Measurements from ENCODE around the gene KAT2A.

KAT2A gene

DNA sequence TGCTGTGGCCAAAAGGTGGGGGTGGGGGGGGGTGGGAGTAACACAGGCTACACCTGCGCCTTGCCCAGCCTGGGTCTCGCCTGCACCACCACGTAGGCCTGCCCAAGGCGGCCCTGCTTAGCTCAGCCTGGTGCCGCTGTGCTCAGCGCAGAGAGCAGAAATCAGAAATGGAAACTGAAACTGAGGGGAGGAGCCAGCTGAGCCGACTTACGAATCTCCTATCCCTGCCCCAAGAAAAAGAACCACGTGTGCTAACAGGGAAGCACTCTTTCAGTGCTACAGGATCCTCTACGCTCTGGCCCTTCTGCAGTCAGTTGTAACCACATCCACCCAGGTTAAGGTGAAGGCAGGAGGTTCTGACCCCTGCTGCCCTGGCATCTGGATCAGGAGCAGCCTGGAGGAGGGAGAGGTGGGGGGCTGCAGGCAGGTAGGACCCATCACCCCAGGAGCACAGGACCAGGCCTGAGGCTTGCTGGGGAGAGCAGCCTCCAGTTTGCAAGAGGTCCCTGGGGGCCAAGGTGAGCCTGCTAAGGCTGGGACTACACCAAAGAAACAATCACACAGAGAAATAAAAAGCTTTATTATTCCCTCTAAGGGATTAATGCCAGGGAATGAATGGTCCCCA lies 8.5 kb downstream of the KAT2A start, which contains the start of gene DHX58:
DHX58 (minus strand) TSS at position 163 of the 625 bp plus-strand sequence. CDS start 822 bp downstream, outside the sequence.
- DNase-seq: peak; percentile 96 to 98

DNA sequence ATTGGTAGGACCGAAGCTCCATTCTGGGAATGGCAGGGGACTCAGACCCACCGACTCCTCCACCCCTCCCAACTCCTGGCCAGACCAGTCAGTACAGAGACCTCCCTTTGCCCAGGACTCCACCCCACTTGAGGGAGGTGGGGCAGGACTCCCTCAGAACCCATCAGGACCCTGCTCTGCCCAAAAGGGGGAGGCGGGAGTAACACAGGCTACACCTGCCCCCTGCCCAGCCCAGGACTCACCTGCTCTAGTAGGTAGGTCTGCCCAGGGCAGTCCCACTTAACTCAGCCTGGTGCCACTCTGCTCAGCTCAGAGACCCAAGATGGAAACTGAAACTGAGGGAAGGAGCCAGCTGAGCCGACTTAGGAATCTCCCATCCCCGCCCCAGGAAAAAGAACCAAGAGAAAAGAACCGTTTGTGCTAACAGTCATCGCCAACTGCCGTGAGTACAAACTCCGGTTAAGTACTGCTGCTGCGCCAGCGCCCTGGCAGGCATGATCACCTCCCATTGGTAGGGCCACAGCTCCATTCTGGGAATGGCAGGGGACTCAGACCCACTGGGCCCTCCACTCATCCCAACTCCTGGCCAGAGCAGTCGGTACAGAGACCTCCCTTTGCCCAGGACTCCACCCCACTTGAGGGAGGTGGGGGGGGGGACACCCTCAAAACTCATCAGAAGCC lies 9.2 kb downstream of the KAT2A start:
- peak; percentile 24 to 39 for DNase-seq

DNA sequence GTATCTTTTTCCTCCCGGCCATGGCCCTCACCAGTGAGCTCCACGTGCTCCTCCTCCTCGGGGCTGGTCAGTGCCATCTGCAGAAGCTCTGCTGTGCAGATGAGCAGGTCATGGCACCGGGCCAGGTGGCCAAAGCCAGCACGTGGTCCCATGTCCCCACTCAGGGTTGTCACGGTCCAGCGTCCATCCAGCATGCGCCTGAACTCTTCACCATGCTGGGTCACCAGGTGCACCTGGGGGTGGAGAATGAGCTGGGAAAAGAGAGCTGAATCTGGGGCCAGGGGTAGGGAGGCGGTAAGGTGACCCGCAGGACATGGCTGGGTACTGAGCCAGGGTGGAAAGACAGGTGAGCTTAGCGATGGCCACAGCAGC lies 9.9 kb downstream of the KAT2A start:
- no peak for DNase-seq

DNA sequence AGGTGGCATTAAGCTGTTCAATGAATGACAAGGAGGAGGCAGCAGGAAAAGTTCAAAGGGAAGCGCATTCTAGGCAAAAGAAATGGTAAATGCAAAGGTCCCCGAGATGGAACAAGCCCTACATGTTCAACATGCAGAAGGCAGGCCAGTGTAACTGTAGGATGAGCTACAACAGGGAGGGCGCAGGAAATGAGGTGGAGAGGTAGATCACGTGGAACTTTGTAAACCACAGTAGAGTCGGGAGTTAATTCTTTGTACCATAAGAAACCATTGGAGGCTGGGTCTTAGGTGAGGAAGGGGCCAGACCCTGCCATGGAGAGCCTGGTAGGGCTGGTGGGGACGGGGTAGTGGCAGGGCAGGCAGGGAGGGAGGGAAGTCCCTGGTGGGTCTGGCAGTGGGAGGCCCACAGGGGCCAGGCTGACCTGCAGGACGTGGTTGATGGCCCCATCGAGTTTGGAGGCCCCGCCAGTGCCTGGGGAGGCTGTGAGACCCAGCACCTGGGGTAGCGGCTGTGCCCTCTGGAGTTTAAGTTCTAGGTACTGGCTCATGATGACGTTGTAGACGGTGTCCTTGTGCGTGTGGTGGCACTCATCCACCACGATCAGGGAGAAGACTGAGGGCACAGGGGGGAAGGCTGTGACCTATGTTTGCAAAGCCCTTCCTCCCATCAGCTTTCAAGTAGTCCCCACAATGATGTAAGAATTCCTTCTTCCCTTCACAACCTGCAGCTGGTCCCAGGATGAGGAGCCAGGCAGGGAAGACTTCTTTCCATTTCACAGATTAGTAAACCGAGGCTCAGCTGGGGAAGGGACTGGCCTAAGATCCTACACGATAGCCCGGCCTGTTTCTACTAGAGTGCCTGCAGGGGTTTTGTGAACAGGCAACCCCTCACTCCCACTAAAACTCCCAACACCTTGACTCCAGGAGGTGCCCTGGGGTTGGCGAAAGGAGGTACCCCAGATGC lies 10.6 kb downstream of the KAT2A start:
- DNase-seq: no peak

DNA sequence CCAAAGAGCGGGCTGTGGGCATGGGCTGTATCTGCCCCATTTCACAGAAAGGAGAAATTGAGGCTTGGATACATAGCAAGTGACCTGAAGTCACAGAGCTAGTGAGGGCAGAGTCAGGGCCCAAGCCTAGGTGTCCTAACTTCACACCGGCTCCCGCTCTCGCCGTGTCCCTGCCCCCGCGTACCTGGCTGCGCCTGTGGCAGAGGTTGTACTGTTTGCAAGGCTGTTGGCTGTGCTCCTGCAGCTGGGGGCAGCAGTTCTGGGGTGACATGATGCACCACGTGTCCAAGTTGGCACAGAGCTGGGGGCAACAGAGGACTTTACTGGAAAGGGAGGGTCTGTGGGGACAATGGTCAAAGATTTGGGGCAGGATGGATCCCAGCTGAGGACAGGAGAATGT lies 12.1 kb downstream of the KAT2A start:
- no peak for DNase-seq

- DNase-seq: peak; percentile 35 to 38
These were observed 13.3 kb downstream of the KAT2A start for GRCh38 chr17:42107597-42108576.

DNA sequence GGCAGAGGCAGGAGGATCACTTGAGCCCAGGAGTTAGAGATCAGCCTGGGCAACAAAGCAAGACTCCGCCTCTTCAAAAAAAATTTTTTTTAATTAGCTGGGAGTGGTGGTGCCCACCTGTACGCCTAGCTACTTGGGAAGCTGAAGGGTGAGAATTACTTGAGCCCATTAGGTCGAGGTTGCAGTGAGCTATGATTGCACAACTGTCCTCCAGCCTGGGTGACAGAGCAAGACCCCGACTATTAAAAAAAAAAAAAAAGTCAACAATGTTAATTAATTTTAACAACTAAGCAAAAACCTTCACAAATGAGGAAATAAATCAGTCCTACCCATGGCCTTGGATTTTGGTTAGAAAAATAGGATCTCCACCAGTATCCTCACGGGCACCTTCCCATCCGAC lies 14.0 kb downstream of the KAT2A start:
- DNase-seq: no peak

- no peak for DNase-seq
These were observed 15.2 kb downstream of the KAT2A start for GRCh38 chr17:42106009-42106408.

DNA sequence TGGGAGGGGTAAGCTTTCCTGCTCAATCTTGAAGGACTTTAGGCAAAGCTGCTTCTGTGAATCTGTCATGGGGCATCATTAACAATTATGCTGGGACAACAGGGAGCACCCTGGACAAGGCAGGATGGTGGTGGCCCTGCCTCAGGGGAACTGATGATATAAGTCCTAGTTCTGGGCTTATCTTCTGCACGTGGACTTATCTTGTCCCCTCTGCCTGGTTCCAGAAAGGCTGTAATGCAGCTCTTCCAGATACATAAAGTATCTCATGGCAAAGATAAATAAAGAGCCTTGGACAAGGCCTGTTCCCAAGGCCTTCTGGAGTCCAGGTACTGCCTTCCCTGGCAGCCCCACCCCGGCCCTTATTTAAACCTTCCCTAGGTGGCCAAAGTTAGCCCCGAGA lies 16.9 kb downstream of the KAT2A start:
- DNase-seq: no peak

GRCh38 chr17:42103221-42103954 lies 17.8 kb downstream of the KAT2A start:
- DNase-seq: no peak

DNA sequence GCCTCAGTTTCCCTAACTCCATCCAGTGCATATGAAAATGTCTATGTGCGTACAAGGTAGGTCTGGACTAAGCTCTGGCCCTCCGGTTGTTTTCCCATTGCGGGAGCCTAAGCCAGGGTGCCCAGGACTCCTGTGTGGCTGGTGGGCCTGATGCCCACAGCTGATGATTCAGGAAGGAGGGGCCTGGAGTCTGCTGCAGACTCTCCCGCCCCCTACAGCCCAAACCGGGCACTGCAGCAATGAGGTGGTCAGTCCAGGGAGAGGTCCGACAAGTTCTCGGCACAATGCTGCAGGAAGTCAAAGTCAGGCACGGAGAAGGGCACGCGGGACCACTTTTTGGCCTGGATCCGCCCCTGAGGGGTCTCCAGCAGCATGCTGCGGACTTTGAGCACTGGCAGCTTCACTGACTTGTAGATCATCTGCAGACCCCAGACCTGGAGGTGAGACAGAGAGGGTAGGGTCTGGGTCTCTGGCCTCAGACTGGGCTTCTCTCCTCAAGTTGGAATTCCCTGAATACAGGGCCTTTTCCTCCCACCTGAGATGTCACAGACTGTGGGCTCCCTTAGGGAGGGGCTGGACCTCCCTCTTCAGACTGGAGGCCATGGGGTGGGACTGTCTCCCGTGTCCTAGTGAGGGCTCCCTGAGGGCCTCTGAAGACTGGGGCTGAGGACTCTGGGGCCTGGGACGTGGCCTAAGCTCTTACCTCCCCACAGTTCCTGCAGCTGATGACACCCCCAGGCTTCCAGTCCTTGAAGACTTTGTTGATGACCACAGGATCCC lies 19.5 kb downstream of the KAT2A start:
- DNase-seq: peak; percentile 60 to 78

DNA sequence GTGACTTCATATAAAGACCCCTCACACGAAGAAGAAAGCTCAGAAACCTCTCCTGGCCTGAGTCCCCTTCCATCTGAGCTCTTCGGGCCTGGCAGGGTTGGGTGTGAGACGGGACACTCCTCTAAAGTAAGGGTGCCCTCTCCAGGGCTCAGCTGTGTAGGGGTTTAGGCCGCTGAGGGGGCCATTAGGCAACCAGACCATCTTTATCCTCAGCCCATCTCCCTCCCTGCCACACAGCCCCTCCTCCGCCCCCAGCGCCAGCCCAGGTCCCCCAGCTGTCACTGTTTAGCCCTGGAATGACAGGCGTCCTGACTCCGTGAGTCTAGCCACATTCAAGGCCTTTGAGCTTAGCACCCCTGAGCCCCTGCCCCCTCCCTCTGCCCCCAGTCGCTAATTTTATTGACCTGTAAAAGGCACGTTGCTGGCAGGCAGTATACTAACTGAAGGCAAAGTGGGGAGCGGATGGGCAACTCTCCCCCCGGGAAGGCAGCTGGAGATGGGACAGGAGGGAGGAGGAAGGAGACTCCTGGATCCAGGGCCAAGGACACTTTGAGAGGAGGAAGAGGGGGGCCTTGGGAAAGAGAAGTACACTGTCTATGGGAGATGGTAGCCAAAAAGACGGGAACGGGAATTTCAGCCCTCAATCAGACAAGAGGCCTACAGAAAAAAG lies 22.3 kb downstream of the KAT2A start:
- DNase-seq: no peak

GRCh38 chr17:42097691-42098631 lies 23.2 kb downstream of the KAT2A start, which contains the start of gene ZNF385C:
TSS of gene ZNF385C (minus strand) at chr17:42098473. CDS start at chr17:42063056, 35,417 bp downstream.
- no peak for DNase-seq

- no peak for DNase-seq
These were observed 24.6 kb downstream of the KAT2A start for GRCh38 chr17:42096360-42097111.

DNA sequence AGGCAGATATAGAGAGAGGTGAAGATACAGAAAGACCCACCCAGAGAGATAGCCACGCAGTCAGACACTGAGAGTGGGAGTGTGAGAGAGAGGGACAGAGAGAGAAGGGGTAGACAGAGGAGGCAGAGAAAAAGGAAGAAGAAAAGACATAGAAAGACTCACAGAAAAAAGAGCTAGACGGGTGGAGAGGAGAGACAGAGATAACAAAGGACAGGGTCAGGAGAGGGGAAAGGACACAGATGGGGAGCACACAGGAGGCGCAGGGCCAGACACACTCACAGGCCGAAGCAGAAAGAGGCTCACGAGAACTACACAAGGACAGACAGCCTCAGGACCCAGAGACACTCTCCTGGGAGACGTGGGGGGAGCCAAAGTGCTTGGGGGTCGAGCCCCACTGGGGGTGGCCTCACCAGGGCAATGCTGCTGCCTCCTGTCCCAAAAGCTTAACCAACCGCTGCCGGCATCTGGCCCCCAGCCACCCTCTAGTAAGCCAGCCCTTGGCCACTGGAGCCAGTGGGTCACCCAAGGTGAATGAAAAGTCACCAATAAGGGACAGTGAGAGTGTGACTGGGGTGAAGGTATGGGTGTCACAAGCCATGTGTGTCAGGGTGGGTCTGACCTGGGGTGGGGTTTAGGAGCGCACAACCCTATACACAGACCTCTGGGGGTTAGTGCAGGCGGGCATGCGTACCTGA lies 26.6 kb downstream of the KAT2A start:
- DNase-seq: no peak

DNA sequence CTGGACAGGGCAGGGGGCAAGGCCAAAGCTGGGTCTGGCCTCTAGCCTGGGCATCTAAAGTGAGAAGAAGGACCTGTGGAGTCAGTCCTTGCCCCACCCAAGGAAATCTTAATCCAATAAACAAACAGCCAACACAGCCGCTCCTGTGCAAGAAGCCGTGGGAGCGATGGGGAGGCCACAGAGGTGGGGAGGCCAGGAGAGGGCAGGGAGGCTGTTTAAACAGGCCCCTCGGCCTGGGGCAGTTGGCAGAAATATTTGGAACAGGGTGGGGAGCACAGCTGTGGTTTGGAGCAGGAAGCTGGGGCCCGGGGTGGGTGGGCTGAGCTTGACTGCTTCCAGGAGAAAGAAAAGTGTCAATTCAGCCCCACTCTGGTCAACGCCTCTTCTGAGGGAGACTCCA lies 28.2 kb downstream of the KAT2A start:
- no peak for DNase-seq

Measured in AML-193 (cell line).